Hepatocyte (in vitro differentiated cells): ENCODE measurements around the gene PEX13. TPM values are rescaled to one million over a fixed set of nuclear protein-coding genes. Genes with fewer than 3 reads are reported as not detected.
"Not testable (repeated sequence)": the region's sequence is repeated elsewhere in the genome, so short reads cannot be mapped to it uniquely, and the experiment has no call there.

Experiments
- DNase-seq: peaks from one replicate; pipeline ENCODE4 v3.0.0-alpha.2; 2016; ENCODE audit warnings: low spot score
- H2AFZ ChIP-seq: fragments of 200-600 bp; sonication (generic); 2 replicates; pipeline ENCODE4 v1.6.0; 2016; ENCODE audit warnings: antibody characterized with exemption, mild to moderate bottlenecking
- H3K27ac ChIP-seq: fragments of 200-600 bp; sonication (generic); 2 replicates; pipeline ENCODE4 v1.5.1; 2016; ENCODE audit warnings: mild to moderate bottlenecking
- H3K27me3 ChIP-seq: fragments of 200-600 bp; sonication (generic); 2 replicates; pipeline ENCODE4 v1.6.1; 2016
- H3K36me3 ChIP-seq: fragments of 200-600 bp; sonication (generic); replicated peaks from 2 replicates; pipeline ENCODE4 v1.5.1; 2016; ENCODE audit warnings: low read depth; ENCODE audit not compliant: insufficient read depth
- H3K4me1 ChIP-seq: fragments of 200-600 bp; sonication (generic); 2 replicates; pipeline ENCODE4 v1.5.1; 2016; ENCODE audit warnings: mild to moderate bottlenecking, moderate library complexity; ENCODE audit not compliant: insufficient read depth
- H3K4me2 ChIP-seq: fragments of 200-600 bp; sonication (generic); 2 replicates; pipeline ENCODE4 v1.6.0; 2016
- H3K4me3 ChIP-seq: fragments of 200-600 bp; sonication (generic); 2 replicates; pipeline ENCODE4 v1.5.1; 2016; ENCODE audit warnings: mild to moderate bottlenecking
- H3K79me2 ChIP-seq: fragments of 200-600 bp; sonication (generic); 2 replicates; pipeline ENCODE4 v1.6.0; 2017; ENCODE audit warnings: mild to moderate bottlenecking
- H3K9me2 ChIP-seq: fragments of 200-600 bp; sonication (generic); replicated peaks from 2 replicates; pipeline ENCODE4 v1.6.0; 2017; ENCODE audit warnings: mild to moderate bottlenecking; ENCODE audit not compliant: insufficient read depth
- H3K9me3 ChIP-seq: fragments of 200-600 bp; sonication (generic); 2 replicates; pipeline ENCODE4 v1.5.1; 2016; ENCODE audit warnings: low read depth, mild to moderate bottlenecking
- H4K20me1 ChIP-seq: fragments of 200-600 bp; sonication (generic); 2 replicates; pipeline ENCODE4 v1.6.0; 2016; ENCODE audit warnings: mild to moderate bottlenecking; ENCODE audit not compliant: insufficient read depth, poor library complexity, severe bottlenecking
- EZH2 ChIP-seq: fragments of 200-600 bp; sonication (generic); IDR thresholded peaks from 2 replicates; pipeline ENCODE4 v1.6.1; 2016; ENCODE audit warnings: antibody characterized with exemption, mild to moderate bottlenecking, borderline replicate concordance
- EZH2phosphoT487 ChIP-seq: fragments of 200-600 bp; sonication (generic); IDR thresholded peaks from one replicate; pipeline ENCODE4 v1.6.1; 2018; ENCODE audit warnings: antibody characterized with exemption, mild to moderate bottlenecking, low read depth, moderate library complexity; ENCODE audit not compliant: unreplicated experiment, severe bottlenecking
- WGBS: methylation state at CpG from one replicate; pipeline ENCODE4 v1.1.6; 2016; ENCODE audit warnings: low lambda C conversion rate; ENCODE audit errors: missing lambda C conversion rate; 5-methylcytosine and 5-hydroxymethylcytosine counted together
- polyA plus RNA-seq: library from polyadenylated mRNA; unstranded; fragments of >200 nt; fragmentation: Nextera tagmentation; extraction: Ambion mirVana; gene quantifications from 2 replicates; pipeline ENCODE4 v1.2.1, GENCODE V29; 2016
- total RNA-seq: library from RNA; depleted of rRNA; stranded (reverse); fragments of >200 nt; gene quantifications from 2 replicates; pipeline ENCODE4 v1.2.3, GENCODE V29; 2014
- TF ChIP-seq, protein P1 (sequence below): fragments of 200-600 bp; sonication (generic); IDR thresholded peaks from 2 replicates; pipeline ENCODE4 v1.5.1; 2016; ENCODE audit warnings: antibody characterized with exemption, mild to moderate bottlenecking; ENCODE audit not compliant: poor library complexity

Gene PEX13
- total and polyA plus RNA-seq, 2 experiments from 2014 or later: 25.2 to 60.0 TPM

DNA sequence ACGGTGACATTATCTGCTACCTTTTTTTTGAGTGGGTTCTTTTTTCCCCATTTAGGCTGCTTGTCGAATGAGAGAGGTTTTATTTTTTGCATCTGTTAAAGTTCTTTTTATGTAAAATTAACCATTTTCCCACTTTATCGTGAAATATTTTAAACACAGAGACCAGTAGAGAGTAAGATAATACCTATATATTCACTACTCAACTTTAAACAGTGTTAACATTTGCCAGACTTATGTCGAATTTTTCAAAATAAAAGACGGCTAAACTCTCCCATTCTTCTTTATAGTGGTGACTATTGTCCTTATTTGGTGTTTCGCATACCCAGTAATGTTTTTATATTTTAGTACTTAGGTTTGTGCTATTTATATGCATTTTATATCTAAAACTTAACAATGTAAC is 1.3 kb downstream of the PEX13 start:
- no peaks in the 10 kb centered on the region for H3K9me3 ChIP-seq
- 36% methylated on average over 6 of the region's 6 CpGs for WGBS
- H3K4me3 ChIP-seq: peak overlapping the region; percentile 90
- H3K79me2 ChIP-seq: peaks cover 78% of the 10 kb centered on the region
- H3K27me3 ChIP-seq: no peaks in the 10 kb centered on the region
- no peak for TF ChIP-seq EZH2phosphoT487
- TF ChIP-seq, protein P1, sequence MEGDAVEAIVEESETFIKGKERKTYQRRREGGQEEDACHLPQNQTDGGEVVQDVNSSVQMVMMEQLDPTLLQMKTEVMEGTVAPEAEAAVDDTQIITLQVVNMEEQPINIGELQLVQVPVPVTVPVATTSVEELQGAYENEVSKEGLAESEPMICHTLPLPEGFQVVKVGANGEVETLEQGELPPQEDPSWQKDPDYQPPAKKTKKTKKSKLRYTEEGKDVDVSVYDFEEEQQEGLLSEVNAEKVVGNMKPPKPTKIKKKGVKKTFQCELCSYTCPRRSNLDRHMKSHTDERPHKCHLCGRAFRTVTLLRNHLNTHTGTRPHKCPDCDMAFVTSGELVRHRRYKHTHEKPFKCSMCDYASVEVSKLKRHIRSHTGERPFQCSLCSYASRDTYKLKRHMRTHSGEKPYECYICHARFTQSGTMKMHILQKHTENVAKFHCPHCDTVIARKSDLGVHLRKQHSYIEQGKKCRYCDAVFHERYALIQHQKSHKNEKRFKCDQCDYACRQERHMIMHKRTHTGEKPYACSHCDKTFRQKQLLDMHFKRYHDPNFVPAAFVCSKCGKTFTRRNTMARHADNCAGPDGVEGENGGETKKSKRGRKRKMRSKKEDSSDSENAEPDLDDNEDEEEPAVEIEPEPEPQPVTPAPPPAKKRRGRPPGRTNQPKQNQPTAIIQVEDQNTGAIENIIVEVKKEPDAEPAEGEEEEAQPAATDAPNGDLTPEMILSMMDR: no peak
- no peaks in the 10 kb centered on the region for H3K4me1 ChIP-seq
- no peak for DNase-seq
- H2AFZ ChIP-seq: peak overlapping the region; percentile 89
- peaks cover 23% of the 10 kb centered on the region for H4K20me1 ChIP-seq
- H3K4me2 ChIP-seq: peak overlapping the region; percentile 82
- no peaks in the 10 kb centered on the region for H3K36me3 ChIP-seq
- H3K27ac ChIP-seq: peak overlapping the region; percentile 99
- H3K9me2 ChIP-seq: no peaks in the 10 kb centered on the region

- Histone ChIP-seq H3K4me3 (no peak overlapping the region), H3K27ac (no peak overlapping the region), H3K9me2 (no peaks in the 10 kb centered on the region), H3K27me3 (no peaks in the 10 kb centered on the region), H3K4me1 (no peaks in the 10 kb centered on the region), H3K36me3 (no peaks in the 10 kb centered on the region), H2AFZ (no peak overlapping the region), H3K79me2 (peaks cover 84% of the 10 kb centered on the region), H3K4me2 (no peak overlapping the region), H4K20me1 (peaks cover 23% of the 10 kb centered on the region), H3K9me3 (no peaks in the 10 kb centered on the region)
- 97% methylated on average over 6 of the region's 6 CpGs for WGBS
- TF ChIP-seq EZH2 (no peak), EZH2phosphoT487 (no peak)
- TF ChIP-seq, protein P1: no peak
- no peak for DNase-seq
Observed at GRCh38 chr2:61021228-61021660, 3.7 kb downstream of the PEX13 start.

DNA sequence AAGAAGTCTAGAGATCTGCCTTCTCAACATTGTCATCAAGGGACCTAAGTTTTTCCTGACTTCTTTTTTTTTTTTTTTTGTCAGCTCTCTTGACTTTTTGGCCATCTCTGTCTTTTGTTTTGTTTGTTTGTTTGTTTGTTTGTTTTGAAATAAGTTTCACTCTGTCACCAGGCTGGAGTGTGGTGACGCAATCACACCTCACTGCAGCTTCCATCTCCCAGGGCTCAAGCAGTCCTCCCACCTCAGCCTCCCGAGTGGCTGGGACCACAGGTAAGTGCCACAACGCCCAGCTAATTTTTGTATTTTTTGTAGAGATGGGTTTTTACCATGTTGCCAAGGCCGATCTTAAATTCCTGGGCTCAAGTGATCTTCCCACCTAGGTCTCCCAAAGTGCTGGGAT is 6.2 kb downstream of the PEX13 start:
- Histone ChIP-seq H3K27ac (no peak overlapping the region), H4K20me1 (peaks cover 23% of the 10 kb centered on the region), H2AFZ (no peak overlapping the region), H3K4me3 (no peak overlapping the region), H3K9me3 (no peaks in the 10 kb centered on the region), H3K4me2 (no peak overlapping the region), H3K27me3 (no peaks in the 10 kb centered on the region), H3K9me2 (no peaks in the 10 kb centered on the region), H3K79me2 (peaks cover 99% of the 10 kb centered on the region), H3K4me1 (no peaks in the 10 kb centered on the region), H3K36me3 (no peaks in the 10 kb centered on the region)
- whole genome bisulfite sequencing: 95% methylated on average over 4 of the region's 4 CpGs
- no peak for DNase-seq
- TF ChIP-seq, protein P1: no peak
- TF ChIP-seq EZH2phosphoT487 (no peak), EZH2 (no peak)

DNA sequence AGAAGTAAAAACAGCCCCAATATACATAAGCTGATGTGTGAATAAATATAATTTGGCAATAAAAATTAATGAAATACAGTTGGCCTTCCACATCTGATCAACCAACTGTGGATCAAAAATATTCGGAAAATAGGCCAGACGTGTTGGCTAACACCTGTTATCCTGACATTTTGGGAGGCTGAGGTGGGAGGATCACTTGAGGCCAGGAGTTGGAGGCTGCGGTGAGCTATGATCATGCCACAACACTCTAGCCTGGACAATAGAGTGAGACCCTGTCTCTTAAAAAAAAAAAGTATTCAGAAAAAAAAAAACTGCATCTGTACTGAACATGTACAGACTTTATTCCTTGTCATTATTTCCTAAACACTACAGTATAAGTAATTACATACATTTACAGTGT is 12.0 kb downstream of the PEX13 start:
- Histone ChIP-seq H3K27me3 (no peaks in the 10 kb centered on the region), H3K27ac (no peak overlapping the region), H3K4me2 (no peak overlapping the region), H2AFZ (no peak overlapping the region), H3K36me3 (peaks cover 12% of the 10 kb centered on the region), H3K4me1 (no peaks in the 10 kb centered on the region), H4K20me1 (no peaks in the 10 kb centered on the region), H3K4me3 (no peak overlapping the region), H3K9me3 (no peaks in the 10 kb centered on the region), H3K79me2 (peaks cover 57% of the 10 kb centered on the region), H3K9me2 (no peaks in the 10 kb centered on the region)
- DNase-seq: no peak
- TF ChIP-seq, protein P1: no peak
- TF ChIP-seq EZH2phosphoT487 (no peak), EZH2 (no peak)
- 100% methylated on average over 3 of the region's 3 CpGs for WGBS

DNA sequence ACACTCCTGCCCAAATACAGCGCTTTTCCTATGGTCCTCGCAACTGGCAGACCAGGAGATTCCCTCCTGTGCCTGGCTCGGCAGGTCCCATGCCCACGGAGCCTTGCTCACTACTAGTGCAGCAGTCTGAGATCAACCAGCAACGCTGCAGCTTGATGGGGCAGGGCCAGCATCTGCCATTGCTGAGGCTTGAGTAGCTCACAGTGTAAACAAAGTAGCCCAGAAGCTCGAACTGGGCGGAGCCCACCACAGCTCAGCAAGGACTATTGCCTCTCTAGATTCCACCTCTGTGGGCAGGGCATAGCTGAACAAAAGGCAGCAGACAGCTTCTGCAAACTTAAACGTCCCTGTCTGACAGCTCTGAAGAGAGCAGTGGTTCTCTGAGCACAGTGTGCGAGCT is 17.1 kb downstream of the PEX13 start:
- Histone ChIP-seq H3K79me2 (peaks cover 13% of the 10 kb centered on the region), H3K36me3 (peaks cover 12% of the 10 kb centered on the region)
- H3K4me1 ChIP-seq, H3K9me2 ChIP-seq, H3K9me3 ChIP-seq, H4K20me1 ChIP-seq, H3K4me3 ChIP-seq, H2AFZ ChIP-seq, H3K4me2 ChIP-seq, DNase-seq, H3K27ac ChIP-seq, H3K27me3 ChIP-seq: not testable (repeated sequence)
- WGBS: 93% methylated on average over 9 of the region's 9 CpGs

DNA sequence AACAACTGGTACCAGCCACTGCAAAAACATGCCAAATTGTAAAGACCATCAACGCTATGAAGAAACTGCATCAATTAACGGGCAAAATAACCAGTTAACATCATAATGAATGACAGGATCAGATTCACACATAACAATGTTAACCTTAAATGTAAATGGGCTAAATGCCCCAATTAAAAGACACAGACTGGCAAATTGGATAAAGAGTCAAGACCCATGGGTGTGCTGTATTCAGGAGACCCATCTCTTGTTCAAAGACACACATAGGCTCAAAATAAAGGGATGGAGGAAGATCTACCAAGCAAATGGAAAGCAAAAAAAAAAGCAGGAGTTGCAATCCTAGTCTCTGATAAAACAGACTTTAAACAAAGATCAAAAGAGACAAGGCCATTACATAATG is 19.1 kb downstream of the PEX13 start:
- peaks cover 10% of the 10 kb centered on the region for H3K36me3 ChIP-seq
- H3K4me3 ChIP-seq, DNase-seq, H4K20me1 ChIP-seq, H3K4me2 ChIP-seq, H3K27ac ChIP-seq, H2AFZ ChIP-seq, H3K9me2 ChIP-seq, H3K4me1 ChIP-seq, H3K79me2 ChIP-seq, H3K27me3 ChIP-seq, H3K9me3 ChIP-seq: not testable (repeated sequence)
- 91% methylated on average over 2 of the region's 2 CpGs for WGBS
